ACC112 (cell line): Measurements from ENCODE around the gene S100A13.

ENCODE experiments used
- H2AFZ ChIP-seq: fragments of 200-600 bp; sonication (generic); one replicate; pipeline ENCODE4 v1.6.0; 2017; ENCODE audit warnings: antibody characterized with exemption, low read length; ENCODE audit not compliant: unreplicated experiment
- H3K27ac ChIP-seq: fragments of 200-600 bp; sonication (generic); 2 replicates; pipeline ENCODE4 v1.5.1; 2014; ENCODE audit warnings: low read depth, mild to moderate bottlenecking, antibody characterized with exemption, low read length, moderate library complexity
- H3K27me3 ChIP-seq: fragments of 200-600 bp; sonication (generic); 2 replicates; pipeline ENCODE4 v1.6.1; 2014; ENCODE audit warnings: mild to moderate bottlenecking, antibody characterized with exemption, low read length, moderate library complexity, mixed read lengths; ENCODE audit not compliant: insufficient read depth
- H3K36me3 ChIP-seq: fragments of 200-600 bp; sonication (generic); 2 replicates; pipeline ENCODE4 v1.6.1; 2016; ENCODE audit warnings: mild to moderate bottlenecking, antibody characterized with exemption, low read length, moderate library complexity, mixed read lengths; ENCODE audit not compliant: insufficient read depth
- H3K4me1 ChIP-seq: fragments of 200-600 bp; sonication (generic); one replicate; pipeline ENCODE4 v1.6.1; 2016; ENCODE audit warnings: low read length, mixed read lengths; ENCODE audit not compliant: insufficient read depth, unreplicated experiment, control insufficient read depth
- H3K4me3 ChIP-seq: fragments of 200-600 bp; sonication (generic); 2 replicates; pipeline ENCODE4 v1.5.1; 2014; ENCODE audit warnings: mild to moderate bottlenecking, low read depth, low read length
- H3K79me2 ChIP-seq: fragments of 200-600 bp; sonication (generic); one replicate; pipeline ENCODE4 v1.6.0; 2016; ENCODE audit warnings: low read length; ENCODE audit not compliant: control insufficient read depth, unreplicated experiment, insufficient read depth

The S100A13 gene

GRCh38 chr1:153570874-153571273 lies 56.4 kb downstream of the S100A13 start:
- Histone ChIP-seq H3K4me1 (peaks cover 49% of the 10 kb centered on the region), H3K4me3 (no peak overlapping the region), H3K79me2 (no peaks in the 10 kb centered on the region), H2AFZ (no peak overlapping the region), H3K36me3 (no peaks in the 10 kb centered on the region), H3K27ac (no peak overlapping the region), H3K27me3 (no peaks in the 10 kb centered on the region)

GRCh38 chr1:153569465-153569864 lies 57.8 kb downstream of the S100A13 start:
- no peak overlapping the region for H3K4me3 ChIP-seq
- H2AFZ ChIP-seq, result no peak overlapping the region
- no peaks in the 10 kb centered on the region for H3K36me3 ChIP-seq
- no peak overlapping the region for H3K27ac ChIP-seq
- peaks cover 3% of the 10 kb centered on the region for H3K79me2 ChIP-seq
- H3K4me1 ChIP-seq, result peaks cover 61% of the 10 kb centered on the region
- no peaks in the 10 kb centered on the region for H3K27me3 ChIP-seq
